Lower leg skin (tissue), 4 donors: ENCODE results near the gene DOCK3. TPM values are rescaled to one million over a fixed set of nuclear protein-coding genes. Genes with fewer than 3 reads are reported as not detected.

Source experiments
- DNase-seq, 2 donors: peaks; one replicate each; pipeline ENCODE4 v3.0.0-alpha.2; 2019; ENCODE audit warnings: low spot score in 2 of 2
- H3K4me3 ChIP-seq: fragments of 200-600 bp; sonication (generic); 2 replicates; pipeline ENCODE4 v1.5.1; 2017; ENCODE audit warnings: mild to moderate bottlenecking, low read depth; ENCODE audit not compliant: poor library complexity, severe bottlenecking
- CTCF ChIP-seq, 3 donors: fragments of 450-650 bp; IDR thresholded peaks; one replicate each; pipeline ENCODE4 v1.5.1; 2016; ENCODE audit warnings: antibody characterized with exemption in 3 of 3, mild to moderate bottlenecking in 3 of 3, moderate library complexity in 2 of 3
- POLR2A ChIP-seq, 2 donors: fragments of 450-650 bp; IDR thresholded peaks; one replicate each; pipeline ENCODE4 v1.6.1; 2016 to 2017; ENCODE audit warnings: antibody characterized with exemption in 2 of 2, mild to moderate bottlenecking in 1 of 2, moderate library complexity in 1 of 2
- WGBS, 2 donors: methylation state at CpG; one replicate each; pipeline ENCODE4 v1.1.5; 2018; 5-methylcytosine and 5-hydroxymethylcytosine counted together
- intact Hi-C: fragments of 100-400 bp; cut with DNase I; formaldehyde crosslinking; loops from one replicate; pipeline ENCODE4 v1.15.0; 2023; ENCODE audit warnings: low total_unique reads
- total RNA-seq, 4 donors: library from RNA; depleted of rRNA; stranded (reverse); fragments of >200 nt; gene quantifications; one replicate each; pipeline ENCODE4 v1.1.0, GENCODE V29; 2016

Gene DOCK3
- total RNA-seq, 4 donors from 2014 or later, result 2.0 to 4.5 (median 3.0) TPM

- WGBS, 2 donors, result 87 to 93% methylated on average over 4 of the region's 4 CpGs
Measured at GRCh38 chr3:51400166-51400565, 725.4 kb downstream of the DOCK3 start.

GRCh38 chr3:51401735-51402134 lies 727.0 kb downstream of the DOCK3 start:
- intact Hi-C loops, result no loop called here
- H3K4me3 ChIP-seq, result no peak overlapping the region
- WGBS, 2 donors, result 85 to 86% methylated on average over 4 of the region's 4 CpGs
- no peak for TF ChIP-seq CTCF (IDR thresholded peaks at IDR 0.05)
- TF ChIP-seq POLR2A (IDR thresholded peaks at IDR 0.05), result no peak
- DNase-seq, result no peak

More at GRCh38 chr3:51400166-51400565, 725.4 kb downstream of the DOCK3 start:
- DNase-seq, result peak in 1 of 2 donors; percentile 68
- intact Hi-C loops, result no loop called here
- TF ChIP-seq CTCF (IDR thresholded peaks at IDR 0.05), result no peak
- TF ChIP-seq POLR2A (IDR thresholded peaks at IDR 0.05), result no peak
- H3K4me3 ChIP-seq, result no peak overlapping the region

- no peak for DNase-seq
- no peak overlapping the region for H3K4me3 ChIP-seq
- intact Hi-C loops, result no loop called here
- TF ChIP-seq POLR2A (IDR thresholded peaks at IDR 0.05) (no peak), CTCF (IDR thresholded peaks at IDR 0.05) (no peak)
Measured at GRCh38 chr3:51403675-51404074, 728.9 kb downstream of the DOCK3 start.

DNA sequence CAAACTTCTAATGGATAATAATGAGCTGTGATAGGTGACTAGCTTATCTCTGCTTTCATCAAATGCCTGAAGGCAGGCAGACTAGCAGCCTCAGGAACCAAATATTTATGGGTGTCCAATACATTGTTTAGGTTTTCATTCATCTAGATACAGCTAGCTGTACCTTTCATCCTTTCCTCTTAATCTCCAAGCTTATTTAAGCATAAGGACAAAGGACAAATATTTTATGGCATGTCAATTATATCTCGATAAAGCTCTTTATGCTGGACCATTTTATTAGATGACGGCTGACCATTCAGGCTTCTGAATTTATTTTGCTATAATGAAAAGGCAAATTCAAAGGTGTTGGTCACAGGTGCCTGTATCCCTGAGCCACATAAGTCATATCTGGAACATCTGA lies 733.3 kb downstream of the DOCK3 start:
- DNase-seq, result no peak
- intact Hi-C loops, result no loop called here
- WGBS, 2 donors, result 91 to 95% methylated on average over 2 of the region's 2 CpGs
- H3K4me3 ChIP-seq, result no peak overlapping the region
- TF ChIP-seq POLR2A (IDR thresholded peaks at IDR 0.05) (no peak), CTCF (IDR thresholded peaks at IDR 0.05) (no peak)

GRCh38 chr3:51408813-51409212 lies 734.1 kb downstream of the DOCK3 start:
- WGBS, 2 donors, result 78 to 80% methylated on average over 2 of the region's 2 CpGs
- no peak for DNase-seq
- no peak overlapping the region for H3K4me3 ChIP-seq
- TF ChIP-seq POLR2A (IDR thresholded peaks at IDR 0.05), result no peak
- TF ChIP-seq CTCF (IDR thresholded peaks at IDR 0.05), result no peak
- intact Hi-C loops, result no loop called here

DNA sequence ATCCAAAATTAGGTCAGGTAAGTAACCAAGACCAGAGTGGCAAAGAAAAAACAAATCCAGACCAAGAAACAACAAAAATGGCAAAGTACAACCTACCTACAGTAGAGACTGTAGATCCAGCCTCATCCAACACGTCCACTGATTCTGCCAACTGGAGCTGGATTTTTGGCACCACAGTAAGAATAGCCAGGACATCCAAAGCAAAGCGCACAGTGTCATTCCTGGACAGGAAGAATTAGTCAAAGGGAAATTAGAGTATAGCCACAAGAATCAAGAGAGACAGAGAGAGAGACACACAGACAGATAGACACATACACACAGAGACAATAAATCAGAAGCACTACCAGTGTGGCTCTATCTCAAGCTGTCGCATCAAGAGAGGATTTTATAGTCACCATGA lies 747.5 kb downstream of the DOCK3 start:
- H3K4me3 ChIP-seq, result no peak overlapping the region
- WGBS, 2 donors, result 97 to 98% methylated on average over 3 of the region's 3 CpGs
- DNase-seq, result no peak
- TF ChIP-seq CTCF (IDR thresholded peaks at IDR 0.05) (no peak), POLR2A (IDR thresholded peaks at IDR 0.05) (no peak)
- intact Hi-C loops, result no loop called here
